Keratinocyte (primary cell): ENCODE results near the gene KRTAP9-4. TPM values are rescaled to one million over a fixed set of nuclear protein-coding genes. Genes with fewer than 3 reads are reported as not detected.
"Not testable (repeated sequence)": the region's sequence is repeated elsewhere in the genome, so short reads cannot be mapped to it uniquely, and the experiment has no call there.

Experiments
- DNase-seq: peaks from one replicate; pipeline ENCODE4 v3.0.0-alpha.2; 2011; ENCODE audit warnings: low read depth, missing footprints, low spot score
- FAIRE-seq: peaks from 2 replicates; lab custom pipeline; 2011; peaks lifted over from hg19 to GRCh38; lab: Jason Lieb, UNC
- H2AFZ ChIP-seq: 2 replicates; pipeline ENCODE4 v1.6.0; 2012; ENCODE audit warnings: low read length, control low read depth, inconsistent platforms; ENCODE audit not compliant: control insufficient read depth
- H3K27ac ChIP-seq: 2 replicates; pipeline ENCODE4 v1.5.1; 2011; ENCODE audit warnings: low read length; ENCODE audit not compliant: control insufficient read depth, insufficient read depth
- H3K27me3 ChIP-seq: 3 replicates; pipeline ENCODE4 v1.6.0; 2011; ENCODE audit warnings: low read length; ENCODE audit not compliant: control insufficient read depth, insufficient read depth; ENCODE audit errors: extremely low read depth
- H3K36me3 ChIP-seq, 2 experiments: 2 replicates in 1 of 2; 3 replicates in 1 of 2; pipeline ENCODE4 v1.5.1; 2011; ENCODE audit warnings: low read length in 2 of 2, mild to moderate bottlenecking in 1 of 2; ENCODE audit not compliant: control insufficient read depth in 2 of 2, insufficient read depth in 2 of 2; ENCODE audit errors: extremely low read depth in 1 of 2
- H3K4me1 ChIP-seq: 3 replicates; pipeline ENCODE4 v1.5.1; 2011; ENCODE audit warnings: low read length; ENCODE audit not compliant: control insufficient read depth, insufficient read depth; ENCODE audit errors: extremely low read depth
- H3K4me2 ChIP-seq: 3 replicates; pipeline ENCODE4 v1.6.0; 2011; ENCODE audit warnings: low read depth, low read length; ENCODE audit not compliant: control insufficient read depth, insufficient read depth; ENCODE audit errors: extremely low read depth
- H3K4me3 ChIP-seq, 3 experiments: fragments of 200-600 bp in 1 of 3; sonication (generic) in 1 of 3; 2 replicates in 2 of 3; 3 replicates in 1 of 3; pipeline ENCODE4 v1.5.1; 2011 to 2016; ENCODE audit warnings: low read length in 3 of 3, mild to moderate bottlenecking in 3 of 3, control low read depth in 2 of 3, inconsistent platforms in 1 of 3, low read depth in 1 of 3, mixed read lengths in 1 of 3, mixed run types in 1 of 3, moderate library complexity in 1 of 3; ENCODE audit not compliant: control insufficient read depth in 2 of 3, insufficient read depth in 2 of 3; ENCODE audit errors: extremely low read depth in 1 of 3
- H3K79me2 ChIP-seq: 2 replicates; pipeline ENCODE4 v1.6.0; 2012; ENCODE audit warnings: low read length; ENCODE audit not compliant: control insufficient read depth, insufficient read depth
- H3K9ac ChIP-seq: 3 replicates; pipeline ENCODE4 v1.6.0; 2011; ENCODE audit warnings: low read length; ENCODE audit not compliant: control insufficient read depth, insufficient read depth; ENCODE audit errors: extremely low read depth
- H3K9me1 ChIP-seq: 3 replicates; pipeline ENCODE4 v1.6.0; 2011; ENCODE audit warnings: low read length; ENCODE audit not compliant: control insufficient read depth, insufficient read depth; ENCODE audit errors: extremely low read depth
- H3K9me3 ChIP-seq: 2 replicates; pipeline ENCODE4 v1.5.1; 2012; ENCODE audit warnings: low read depth, low read length; ENCODE audit not compliant: control insufficient read depth
- H4K20me1 ChIP-seq: 3 replicates; pipeline ENCODE4 v1.6.0; 2011; ENCODE audit warnings: low read length; ENCODE audit not compliant: control insufficient read depth, insufficient read depth; ENCODE audit errors: extremely low read depth
- EZH2 ChIP-seq: IDR thresholded peaks from one replicate; pipeline ENCODE4 v1.6.1; 2012; ENCODE audit warnings: inconsistent platforms, mild to moderate bottlenecking, low read length, moderate library complexity
- dilution Hi-C: fragments of 300-500 bp; cut with MboI; formaldehyde crosslinking; loops from one replicate; pipeline ENCODE4 v1.7.0; 2020; ENCODE audit warnings: low sequenced_read_pairs; ENCODE audit not compliant: extremely low pct_ligation_motif_present
- polyA plus RNA-seq, 5 experiments: library from polyadenylated mRNA; depleted of rRNA in 3 of 5; stranded (reverse) in 3 of 5; stranded (forward) in 1 of 5; unstranded in 1 of 5; fragments of >200 nt; gene quantifications; 1 replicate in 1 of 5; 2 replicates in 3 of 5; 3 replicates in 1 of 5; pipeline versions ENCODE4 v1.2.1 to v1.2.3, GENCODE V29; 2011 to 2012; ENCODE audit warnings: missing spikeins in 2 of 5, low read depth in 1 of 5, low replicate concordance in 1 of 5
- TF ChIP-seq, protein P1 (sequence below), 3 experiments: IDR thresholded peaks in 1 of 3; conservative IDR thresholded peaks in 1 of 3; optimal IDR thresholded peaks in 1 of 3; 2 replicates in 2 of 3; 3 replicates in 1 of 3; pipeline versions ENCODE3 to v1.5.1; 2011; ENCODE audit warnings: low read length in 3 of 3, mild to moderate bottlenecking in 3 of 3, moderate library complexity in 2 of 3, control low read depth in 1 of 3, inconsistent platforms in 1 of 3; ENCODE audit not compliant: insufficient read depth in 2 of 3; ENCODE audit errors: extremely low read depth in 1 of 3

KRTAP9-4 gene
- polyA plus RNA-seq, 1 donor (not counting 4 experiments of a cell fraction or from before 2014, with no cell fraction given) = not detected

DNA sequence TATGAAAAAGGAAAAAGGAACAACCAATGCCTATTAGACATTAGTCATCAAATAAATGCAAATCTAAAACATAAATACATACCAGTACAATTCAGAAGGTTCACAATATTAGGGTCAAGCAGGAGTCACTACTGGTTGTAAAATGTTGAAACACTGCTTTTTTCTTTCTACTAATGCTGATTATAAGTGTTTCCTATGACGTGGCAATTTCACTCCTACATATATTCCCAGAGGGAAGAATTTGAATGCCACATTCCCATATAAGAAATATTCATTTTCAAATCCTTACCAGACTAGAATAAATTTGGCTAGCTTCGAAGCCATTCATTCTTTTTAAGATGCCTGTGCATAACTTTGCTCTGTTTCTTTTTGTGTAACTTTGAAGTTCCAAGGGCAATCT, 25.7 kb upstream of the KRTAP9-4 start:
- no peaks in the 10 kb centered on the region for H3K79me2 ChIP-seq
- FAIRE-seq (no peak), DNase-seq (no peak)
- H3K9ac ChIP-seq = no peak overlapping the region
- H3K4me2 ChIP-seq = no peak overlapping the region
- no peaks in the 10 kb centered on the region for H3K9me3 ChIP-seq
- no peaks in the 10 kb centered on the region for H3K27me3 ChIP-seq
- no peak overlapping the region for H3K4me3 ChIP-seq
- H3K4me1 ChIP-seq = no peaks in the 10 kb centered on the region
- H2AFZ ChIP-seq = no peak overlapping the region
- no peaks in the 10 kb centered on the region for H3K9me1 ChIP-seq
- H3K27ac ChIP-seq = no peak overlapping the region
- no peaks in the 10 kb centered on the region for H3K36me3 ChIP-seq
- TF ChIP-seq EZH2 = no peak
- TF ChIP-seq, protein P1, sequence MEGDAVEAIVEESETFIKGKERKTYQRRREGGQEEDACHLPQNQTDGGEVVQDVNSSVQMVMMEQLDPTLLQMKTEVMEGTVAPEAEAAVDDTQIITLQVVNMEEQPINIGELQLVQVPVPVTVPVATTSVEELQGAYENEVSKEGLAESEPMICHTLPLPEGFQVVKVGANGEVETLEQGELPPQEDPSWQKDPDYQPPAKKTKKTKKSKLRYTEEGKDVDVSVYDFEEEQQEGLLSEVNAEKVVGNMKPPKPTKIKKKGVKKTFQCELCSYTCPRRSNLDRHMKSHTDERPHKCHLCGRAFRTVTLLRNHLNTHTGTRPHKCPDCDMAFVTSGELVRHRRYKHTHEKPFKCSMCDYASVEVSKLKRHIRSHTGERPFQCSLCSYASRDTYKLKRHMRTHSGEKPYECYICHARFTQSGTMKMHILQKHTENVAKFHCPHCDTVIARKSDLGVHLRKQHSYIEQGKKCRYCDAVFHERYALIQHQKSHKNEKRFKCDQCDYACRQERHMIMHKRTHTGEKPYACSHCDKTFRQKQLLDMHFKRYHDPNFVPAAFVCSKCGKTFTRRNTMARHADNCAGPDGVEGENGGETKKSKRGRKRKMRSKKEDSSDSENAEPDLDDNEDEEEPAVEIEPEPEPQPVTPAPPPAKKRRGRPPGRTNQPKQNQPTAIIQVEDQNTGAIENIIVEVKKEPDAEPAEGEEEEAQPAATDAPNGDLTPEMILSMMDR (optimal IDR thresholded peaks at IDR 0.05 in 1 of 3, IDR thresholded peaks at IDR 0.05 in 1 of 3, conservative IDR thresholded peaks at IDR 0.05 in 1 of 3; ENCODE audit: extremely low read depth in 1 of 3, insufficient read depth in 2 of 3, low read length in 3 of 3) = no peak
- no peaks in the 10 kb centered on the region for H4K20me1 ChIP-seq
- dilution Hi-C loops = no loop called here

- H3K4me1 ChIP-seq = no peaks in the 10 kb centered on the region
- TF ChIP-seq, protein P1 (optimal IDR thresholded peaks at IDR 0.05 in 1 of 3, IDR thresholded peaks at IDR 0.05 in 1 of 3, conservative IDR thresholded peaks at IDR 0.05 in 1 of 3; ENCODE audit: extremely low read depth in 1 of 3, insufficient read depth in 2 of 3, low read length in 3 of 3) = no peak
- no peak for TF ChIP-seq EZH2
- no peak overlapping the region for H3K4me3 ChIP-seq
- H3K27ac ChIP-seq = no peak overlapping the region
- H2AFZ ChIP-seq = no peak overlapping the region
- no peaks in the 10 kb centered on the region for H3K79me2 ChIP-seq
- FAIRE-seq (no peak), DNase-seq (no peak)
- H3K36me3 ChIP-seq = no peaks in the 10 kb centered on the region
- no peaks in the 10 kb centered on the region for H4K20me1 ChIP-seq
- dilution Hi-C loops = no loop called here
- no peaks in the 10 kb centered on the region for H3K27me3 ChIP-seq
- no peak overlapping the region for H3K9ac ChIP-seq
- no peak overlapping the region for H3K4me2 ChIP-seq
- H3K9me3 ChIP-seq = no peaks in the 10 kb centered on the region
- no peaks in the 10 kb centered on the region for H3K9me1 ChIP-seq
Measured at GRCh38 chr17:41226051-41226450, 23.4 kb upstream of the KRTAP9-4 start.

GRCh38 chr17:41226598-41227095, 22.8 kb upstream of the KRTAP9-4 start, which contains the start of gene KRTAP9-2:
KRTAP9-2 (plus strand) TSS chr17:41226648; CDS start chr17:41226655, 7 bp downstream.
- H3K4me1 ChIP-seq, H3K79me2 ChIP-seq, dilution Hi-C loops, H3K4me2 ChIP-seq, H3K4me3 ChIP-seq, H3K27ac ChIP-seq, H3K27me3 ChIP-seq, H4K20me1 ChIP-seq, H3K36me3 ChIP-seq, H2AFZ ChIP-seq, H3K9me1 ChIP-seq, H3K9me3 ChIP-seq, FAIRE-seq, H3K9ac ChIP-seq, DNase-seq: not testable (repeated sequence)
